Thyroid gland (tissue), 4 donors: ENCODE results near the gene DNASE2B.
A peak's percentile ranks its signal among the peaks of the same experiment; 100 is the strongest.

ENCODE experiments used
- POLR2A ChIP-seq, 2 donors: fragments of 450-650 bp; IDR thresholded peaks; one replicate each; pipeline ENCODE4 v1.6.1; 2017; ENCODE audit warnings: antibody characterized with exemption in 2 of 2, mild to moderate bottlenecking in 2 of 2, moderate library complexity in 1 of 2
- TF ChIP-seq, protein P1 (sequence below), 6 experiments: fragments of 200-600 bp in 3 of 6; fragments of 450-650 bp in 3 of 6; sonication (generic) in 3 of 6; IDR thresholded peaks; one replicate each; pipeline ENCODE4 v1.5.1; 2016 to 2019; ENCODE audit warnings: antibody characterized with exemption in 6 of 6, mild to moderate bottlenecking in 2 of 6, inconsistent platforms in 1 of 6, moderate library complexity in 1 of 6

DNA sequence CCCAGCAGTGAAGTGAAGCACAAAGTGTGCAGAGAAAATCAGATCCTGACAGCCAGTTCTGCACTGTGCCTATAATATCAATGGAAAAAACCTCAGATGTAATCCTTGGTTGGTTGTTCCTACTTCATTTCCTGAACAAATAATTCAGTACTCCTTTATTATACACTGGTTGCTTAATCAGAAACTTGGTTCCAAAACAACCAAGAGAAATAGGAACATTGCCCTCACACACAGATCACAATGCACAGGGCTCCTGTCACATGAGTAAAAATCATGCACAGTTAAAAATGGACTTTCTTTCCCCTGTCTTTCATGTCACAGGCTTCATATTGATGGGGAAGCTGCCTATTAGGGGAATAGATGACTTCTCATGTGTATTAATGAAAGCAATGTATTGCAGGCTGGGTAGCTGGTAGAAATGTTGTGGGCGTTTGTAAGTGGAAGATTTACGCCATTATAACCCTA is 9.7 kb downstream of the DNASE2B start:
- TF ChIP-seq POLR2A (IDR thresholded peaks at IDR 0.05), result peak in 1 of 2 donors; percentile 23
- TF ChIP-seq, protein P1, sequence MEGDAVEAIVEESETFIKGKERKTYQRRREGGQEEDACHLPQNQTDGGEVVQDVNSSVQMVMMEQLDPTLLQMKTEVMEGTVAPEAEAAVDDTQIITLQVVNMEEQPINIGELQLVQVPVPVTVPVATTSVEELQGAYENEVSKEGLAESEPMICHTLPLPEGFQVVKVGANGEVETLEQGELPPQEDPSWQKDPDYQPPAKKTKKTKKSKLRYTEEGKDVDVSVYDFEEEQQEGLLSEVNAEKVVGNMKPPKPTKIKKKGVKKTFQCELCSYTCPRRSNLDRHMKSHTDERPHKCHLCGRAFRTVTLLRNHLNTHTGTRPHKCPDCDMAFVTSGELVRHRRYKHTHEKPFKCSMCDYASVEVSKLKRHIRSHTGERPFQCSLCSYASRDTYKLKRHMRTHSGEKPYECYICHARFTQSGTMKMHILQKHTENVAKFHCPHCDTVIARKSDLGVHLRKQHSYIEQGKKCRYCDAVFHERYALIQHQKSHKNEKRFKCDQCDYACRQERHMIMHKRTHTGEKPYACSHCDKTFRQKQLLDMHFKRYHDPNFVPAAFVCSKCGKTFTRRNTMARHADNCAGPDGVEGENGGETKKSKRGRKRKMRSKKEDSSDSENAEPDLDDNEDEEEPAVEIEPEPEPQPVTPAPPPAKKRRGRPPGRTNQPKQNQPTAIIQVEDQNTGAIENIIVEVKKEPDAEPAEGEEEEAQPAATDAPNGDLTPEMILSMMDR (IDR thresholded peaks at IDR 0.05), result no peak
